GM21576 (cell line): ENCODE measurements around the gene HS3ST5.
"Not testable (repeated sequence)": the region's sequence is repeated elsewhere in the genome, so short reads cannot be mapped to it uniquely, and the experiment has no call there.

ENCODE experiments used
- ATAC-seq: cut with Tn5 transposase; IDR thresholded peaks from one replicate; pipeline ENCODE4 v1.9.1; 2021; ENCODE audit warnings: mild to moderate bottlenecking, moderate library complexity; ENCODE audit not compliant: unreplicated experiment

The HS3ST5 gene

GRCh38 chr6:114055763-114056162 is 287.1 kb downstream of the HS3ST5 start:
- ATAC-seq: no peak

GRCh38 chr6:114055349-114055748 is 287.5 kb downstream of the HS3ST5 start:
- no peak for ATAC-seq

- no peak for ATAC-seq
Measured at GRCh38 chr6:114053791-114054190, 289.0 kb downstream of the HS3ST5 start.

- no peak for ATAC-seq
Measured at GRCh38 chr6:114052141-114052540, 290.7 kb downstream of the HS3ST5 start.

GRCh38 chr6:114051031-114051430 is 291.8 kb downstream of the HS3ST5 start:
- no peak for ATAC-seq

- no peak for ATAC-seq
Measured at GRCh38 chr6:114049367-114049966, 293.4 kb downstream of the HS3ST5 start.

GRCh38 chr6:114044566-114044965 is 298.3 kb downstream of the HS3ST5 start:
- ATAC-seq: not testable (repeated sequence)

- no peak for ATAC-seq
Measured at GRCh38 chr6:114042267-114043016, 300.4 kb downstream of the HS3ST5 start.

- no peak for ATAC-seq
Measured at GRCh38 chr6:114040871-114041270, 302.0 kb downstream of the HS3ST5 start.

GRCh38 chr6:114039841-114040240 is 303.0 kb downstream of the HS3ST5 start:
- ATAC-seq: no peak

GRCh38 chr6:114033606-114034005 is 309.2 kb downstream of the HS3ST5 start:
- ATAC-seq: no peak

- ATAC-seq: no peak
Measured at GRCh38 chr6:114032721-114033120, 310.1 kb downstream of the HS3ST5 start.

GRCh38 chr6:114030767-114031166 is 312.1 kb downstream of the HS3ST5 start:
- no peak for ATAC-seq

GRCh38 chr6:114024746-114025145 is 318.1 kb downstream of the HS3ST5 start:
- no peak for ATAC-seq

GRCh38 chr6:114020196-114020595 is 322.6 kb downstream of the HS3ST5 start:
- ATAC-seq: no peak

GRCh38 chr6:114017146-114017545 is 325.7 kb downstream of the HS3ST5 start:
- ATAC-seq: not testable (repeated sequence)

GRCh38 chr6:114014106-114014505 is 328.7 kb downstream of the HS3ST5 start:
- ATAC-seq: not testable (repeated sequence)

GRCh38 chr6:114011486-114011885 is 331.3 kb downstream of the HS3ST5 start:
- ATAC-seq: not testable (repeated sequence)

- ATAC-seq: no peak
Measured at GRCh38 chr6:114010540-114010939, 332.3 kb downstream of the HS3ST5 start.

- ATAC-seq: no peak
Measured at GRCh38 chr6:114009192-114009591, 333.6 kb downstream of the HS3ST5 start.

GRCh38 chr6:114008331-114008730 is 334.5 kb downstream of the HS3ST5 start:
- no peak for ATAC-seq

- no peak for ATAC-seq
Measured at GRCh38 chr6:114007516-114007915, 335.3 kb downstream of the HS3ST5 start.
